Stimulated activated naive CD8-positive, alpha-beta T cell treated with anti-CD3 and anti-CD28 coated beads, Interleukin-15, amount 100 ng/mL, for 72 hours (primary cell): Measurements from ENCODE around the gene DNAJB6.

Experiments used
- ATAC-seq: fragments of 150-1000 bp; cut with Tn5 transposase; 2 replicates; pipeline ENCODE4 v1.10.0; 2021; ENCODE audit warnings: mild to moderate bottlenecking, moderate library complexity
- DNase-seq, 2 donors: peaks; one replicate each; pipeline ENCODE4 v3.0.0; 2021 to 2022
- H3K27ac Mint-ChIP-seq, 2 donors: one replicate each; pipeline ENCODE4 v1.8.0; 2022; ENCODE audit warnings: mild to moderate bottlenecking in 2 of 2, mixed read lengths in 2 of 2, moderate library complexity in 2 of 2
- H3K27me3 Mint-ChIP-seq: one replicate; pipeline ENCODE4 v1.8.0; 2022; ENCODE audit warnings: mixed read lengths
- H3K4me1 Mint-ChIP-seq: one replicate; pipeline ENCODE4 v1.8.0; 2022; ENCODE audit warnings: mild to moderate bottlenecking, mixed read lengths
- H3K4me3 Mint-ChIP-seq, 2 donors: one replicate each; pipeline ENCODE4 v1.8.0; 2022; ENCODE audit warnings: mild to moderate bottlenecking in 2 of 2, mixed read lengths in 2 of 2, moderate library complexity in 1 of 2
- H3K9me3 Mint-ChIP-seq, 2 donors: one replicate each; pipeline ENCODE4 v1.8.0; 2022; ENCODE audit warnings: mixed read lengths in 2 of 2

DNAJB6 gene

GRCh38 chr7:157405501-157405900 lies 68.7 kb downstream of the DNAJB6 start:
- H3K4me3 Mint-ChIP-seq = no peak overlapping the region
- no peak for ATAC-seq
- no peaks in the 10 kb centered on the region for H3K9me3 Mint-ChIP-seq
- no peak for DNase-seq
- no peak overlapping the region for H3K27ac Mint-ChIP-seq
- H3K4me1 Mint-ChIP-seq = peaks cover 31% of the 10 kb centered on the region
- H3K27me3 Mint-ChIP-seq = no peaks in the 10 kb centered on the region

GRCh38 chr7:157405914-157406810 lies 69.4 kb downstream of the DNAJB6 start:
- H3K4me1 Mint-ChIP-seq = peaks cover 28% of the 10 kb centered on the region
- ATAC-seq (no peak), DNase-seq (no peak)
- H3K27ac Mint-ChIP-seq = peak overlapping the region in 1 of 2 donors; percentile 54
- no peak overlapping the region for H3K4me3 Mint-ChIP-seq
- no peaks in the 10 kb centered on the region for H3K27me3 Mint-ChIP-seq
- H3K9me3 Mint-ChIP-seq = no peaks in the 10 kb centered on the region

GRCh38 chr7:157406971-157407370 lies 70.2 kb downstream of the DNAJB6 start:
- Mint-ChIP-seq H3K4me1 (peaks cover 28% of the 10 kb centered on the region), H3K9me3 (no peaks in the 10 kb centered on the region), H3K27me3 (no peaks in the 10 kb centered on the region), H3K27ac (no peak overlapping the region), H3K4me3 (no peak overlapping the region)
- no peak for ATAC-seq
- no peak for DNase-seq

- no peak for ATAC-seq
- H3K4me1 Mint-ChIP-seq = peaks cover 27% of the 10 kb centered on the region
- H3K27me3 Mint-ChIP-seq = no peaks in the 10 kb centered on the region
- peak overlapping the region in 1 of 2 donors; percentile 60 for H3K27ac Mint-ChIP-seq
- no peak for DNase-seq
- no peak overlapping the region for H3K4me3 Mint-ChIP-seq
- no peaks in the 10 kb centered on the region for H3K9me3 Mint-ChIP-seq
These were observed 70.9 kb downstream of the DNAJB6 start for GRCh38 chr7:157407512-157408257.

GRCh38 chr7:157408258-157409101 lies 71.7 kb downstream of the DNAJB6 start:
- Mint-ChIP-seq H3K4me3 (no peak overlapping the region), H3K27me3 (no peaks in the 10 kb centered on the region), H3K4me1 (peaks cover 22% of the 10 kb centered on the region), H3K9me3 (no peaks in the 10 kb centered on the region), H3K27ac (no peak overlapping the region)
- ATAC-seq (no peak), DNase-seq (no peak)

- H3K27me3 Mint-ChIP-seq = no peaks in the 10 kb centered on the region
- DNase-seq (no peak), ATAC-seq (no peak)
- H3K4me3 Mint-ChIP-seq = no peak overlapping the region
- no peaks in the 10 kb centered on the region for H3K9me3 Mint-ChIP-seq
- no peak overlapping the region for H3K27ac Mint-ChIP-seq
- peaks cover 21% of the 10 kb centered on the region for H3K4me1 Mint-ChIP-seq
These were observed 72.4 kb downstream of the DNAJB6 start for GRCh38 chr7:157409149-157409752.

GRCh38 chr7:157409753-157410727 lies 73.2 kb downstream of the DNAJB6 start:
- ATAC-seq (peak; percentile 32), DNase-seq (no peak)
- Mint-ChIP-seq H3K27ac (no peak overlapping the region), H3K9me3 (no peaks in the 10 kb centered on the region), H3K4me1 (peaks cover 13% of the 10 kb centered on the region), H3K27me3 (no peaks in the 10 kb centered on the region), H3K4me3 (no peak overlapping the region)

GRCh38 chr7:157410831-157411556 lies 74.2 kb downstream of the DNAJB6 start:
- Mint-ChIP-seq H3K4me3 (no peak overlapping the region), H3K27me3 (no peaks in the 10 kb centered on the region), H3K27ac (no peak overlapping the region), H3K4me1 (peaks cover 9% of the 10 kb centered on the region), H3K9me3 (no peaks in the 10 kb centered on the region)
- no peak for DNase-seq
- ATAC-seq = peak; percentile 41

- Mint-ChIP-seq H3K9me3 (no peaks in the 10 kb centered on the region), H3K4me3 (no peak overlapping the region), H3K27me3 (no peaks in the 10 kb centered on the region), H3K27ac (no peak overlapping the region), H3K4me1 (peaks cover 9% of the 10 kb centered on the region)
- DNase-seq (no peak), ATAC-seq (no peak)
These were observed 74.8 kb downstream of the DNAJB6 start for GRCh38 chr7:157411580-157411979.

- H3K27me3 Mint-ChIP-seq = no peaks in the 10 kb centered on the region
- no peak overlapping the region for H3K4me3 Mint-ChIP-seq
- no peak for ATAC-seq
- DNase-seq = no peak
- H3K4me1 Mint-ChIP-seq = peaks cover 9% of the 10 kb centered on the region
- H3K27ac Mint-ChIP-seq = peak overlapping the region in 1 of 2 donors; percentile 54
- H3K9me3 Mint-ChIP-seq = no peaks in the 10 kb centered on the region
These were observed 75.2 kb downstream of the DNAJB6 start for GRCh38 chr7:157412021-157412443.

GRCh38 chr7:157412491-157413180 lies 75.8 kb downstream of the DNAJB6 start:
- no peak overlapping the region for H3K27ac Mint-ChIP-seq
- H3K4me1 Mint-ChIP-seq = peaks cover 9% of the 10 kb centered on the region
- no peaks in the 10 kb centered on the region for H3K27me3 Mint-ChIP-seq
- H3K9me3 Mint-ChIP-seq = no peaks in the 10 kb centered on the region
- ATAC-seq (no peak), DNase-seq (no peak)
- H3K4me3 Mint-ChIP-seq = no peak overlapping the region

- Mint-ChIP-seq H3K9me3 (no peaks in the 10 kb centered on the region), H3K4me1 (peaks cover 9% of the 10 kb centered on the region), H3K27me3 (no peaks in the 10 kb centered on the region), H3K27ac (no peak overlapping the region), H3K4me3 (no peak overlapping the region)
- DNase-seq (no peak), ATAC-seq (no peak)
These were observed 77.3 kb downstream of the DNAJB6 start for GRCh38 chr7:157413881-157414701.
